ENCODE results near the gene RPGR.

Gene RPGR

GRCh38 chrX:38327775-38328081, 419 bp upstream of the RPGR start:
- DNase-seq (ENCODE audit: low read depth), result no peak

GRCh38 chrX:38326086-38326485, 1.2 kb downstream of the RPGR start:
- DNase-seq (ENCODE audit: low read depth), result peak; percentile 31

DNA sequence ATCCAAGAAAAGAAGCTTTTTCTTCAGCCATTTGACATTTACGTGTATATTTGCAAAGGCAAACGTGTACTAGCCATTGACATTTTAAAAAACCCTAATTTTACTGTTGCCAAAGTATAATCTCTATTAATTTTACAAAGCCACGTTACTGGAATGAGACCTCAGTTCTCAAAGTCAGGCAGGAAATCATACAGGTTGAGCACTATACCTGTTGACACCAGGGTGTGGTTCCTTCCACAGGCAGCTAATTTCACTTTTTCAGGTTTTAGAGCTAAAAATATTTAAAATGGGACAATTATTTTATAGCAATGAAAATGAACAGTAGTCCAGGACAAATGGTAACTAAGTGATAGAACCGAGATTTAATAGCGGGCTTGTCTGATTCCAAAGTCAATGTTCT, 6.5 kb downstream of the RPGR start:
- no peak for DNase-seq (ENCODE audit: low read depth)

DNA sequence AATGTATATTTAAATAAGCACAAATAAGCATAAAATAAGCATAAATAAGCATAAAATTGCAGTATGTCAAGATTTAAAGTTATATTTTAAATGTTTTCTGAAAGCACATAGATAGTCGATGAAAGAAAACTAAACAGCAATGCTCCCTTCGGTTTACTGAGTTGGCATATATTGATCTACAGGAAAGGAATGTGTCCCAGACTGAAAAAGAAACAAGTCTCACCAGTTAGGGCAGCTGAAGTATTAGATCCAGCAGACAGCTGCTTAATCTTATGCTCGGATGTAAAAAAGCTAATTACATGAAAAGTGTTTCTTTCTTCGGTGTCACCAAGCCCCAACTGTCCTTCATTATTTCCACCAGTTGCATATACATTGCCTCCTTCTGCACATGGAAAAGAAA, 8.7 kb downstream of the RPGR start:
- no peak for DNase-seq (ENCODE audit: low read depth)

DNA sequence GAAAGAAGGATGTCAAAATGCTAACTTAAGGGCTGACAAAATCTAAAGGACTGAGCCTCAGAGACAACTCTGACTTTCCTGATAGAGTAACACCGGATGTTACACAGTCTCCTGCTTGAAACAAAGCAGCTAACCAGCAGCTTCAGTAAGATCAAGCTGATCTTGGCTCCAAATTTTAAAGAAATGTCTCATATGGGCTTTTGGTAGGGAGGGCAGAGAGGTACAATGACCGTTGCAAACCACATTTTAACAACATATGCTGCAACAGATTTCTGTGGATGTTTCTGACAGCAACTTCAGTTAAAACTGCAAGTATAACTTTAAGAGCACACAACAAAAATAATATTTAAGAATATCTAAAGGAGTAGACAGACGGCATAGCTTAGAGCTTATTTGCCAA, 9.1 kb downstream of the RPGR start:
- DNase-seq (ENCODE audit: low read depth), result peak; percentile 34

GRCh38 chrX:38315186-38315585, 12.1 kb downstream of the RPGR start:
- no peak for DNase-seq (ENCODE audit: low read depth)

DNA sequence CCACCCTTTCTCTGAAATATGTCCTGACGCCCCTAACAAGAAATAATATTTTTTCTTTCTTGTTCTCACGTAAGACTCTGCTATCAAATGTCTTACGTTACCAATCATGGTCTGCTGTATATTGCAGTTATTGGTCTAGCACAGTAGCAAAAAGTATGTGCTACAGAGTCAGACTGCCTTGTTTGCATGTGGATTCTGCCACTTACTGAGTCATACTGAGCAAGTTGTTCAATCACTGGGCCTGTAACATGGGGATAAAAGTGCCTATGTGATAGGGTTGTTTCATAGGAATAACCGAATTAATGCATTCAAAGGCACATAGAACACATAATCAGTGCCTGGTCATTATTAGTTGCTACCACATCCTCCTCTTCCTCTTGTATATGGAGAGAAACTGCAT, 14.1 kb downstream of the RPGR start:
- peak; percentile 62 for DNase-seq (ENCODE audit: low read depth)

DNA sequence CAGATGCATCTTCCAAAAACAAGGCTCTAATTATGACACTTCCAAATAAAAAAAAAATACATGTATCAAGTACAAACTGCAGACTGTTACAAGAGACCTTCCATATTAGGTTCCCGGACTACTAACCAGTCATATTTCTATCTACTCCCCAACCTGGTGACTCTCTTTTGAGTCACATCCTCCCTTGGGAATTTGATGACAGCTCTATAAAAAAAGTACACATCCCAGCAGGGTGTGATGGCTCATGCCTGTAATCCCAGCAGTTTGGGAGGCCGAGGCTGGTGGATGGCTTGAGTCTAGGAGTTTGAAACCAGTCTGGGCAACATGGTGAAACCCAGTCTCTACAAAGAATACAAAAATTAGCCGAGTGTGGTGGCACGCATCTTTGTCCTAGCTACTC, 14.9 kb downstream of the RPGR start:
- peak; percentile 89 for DNase-seq (ENCODE audit: low read depth)

GRCh38 chrX:38311743-38312142, 15.6 kb downstream of the RPGR start:
- DNase-seq (ENCODE audit: low read depth), result peak; percentile 2

DNA sequence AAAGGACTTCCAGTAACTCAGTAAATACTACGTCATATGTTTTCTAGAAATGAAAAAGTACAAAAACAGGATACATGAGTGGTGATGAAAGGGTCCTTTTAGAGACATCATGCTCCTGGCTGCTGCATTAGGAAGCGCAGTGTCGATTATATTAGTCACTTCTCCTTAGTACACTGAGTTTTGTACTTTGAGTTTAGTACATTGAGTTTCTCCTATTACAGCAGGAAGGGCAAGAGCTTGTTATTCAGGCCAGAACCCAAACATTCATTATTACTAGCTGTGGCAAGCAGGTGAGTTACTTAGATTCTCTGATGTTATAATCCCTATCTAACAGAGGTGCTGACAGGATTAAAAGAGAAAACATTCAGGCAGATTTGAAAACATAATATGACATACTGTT, 21.3 kb downstream of the RPGR start:
- no peak for DNase-seq (ENCODE audit: low read depth)

DNA sequence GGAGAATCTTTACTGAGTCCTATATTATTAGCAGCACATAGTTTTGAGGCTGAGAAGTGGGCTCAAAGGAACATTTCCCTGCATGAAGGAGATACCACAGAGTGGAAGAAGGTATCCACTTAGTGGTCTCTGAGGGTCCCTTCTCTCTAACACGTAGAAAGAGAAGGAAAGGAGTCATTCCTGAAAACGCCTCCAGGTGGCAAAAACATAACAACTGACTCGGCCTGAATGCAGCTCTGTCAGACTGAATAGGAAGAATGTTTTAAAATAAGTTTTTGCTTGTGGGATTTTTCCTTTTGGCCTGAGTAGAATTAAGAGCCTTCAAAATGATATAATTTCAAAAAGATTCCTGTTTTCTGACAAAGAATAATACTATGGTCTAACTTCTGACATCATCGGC, 23.3 kb downstream of the RPGR start:
- peak; percentile 45 for DNase-seq (ENCODE audit: low read depth)

- no peak for DNase-seq (ENCODE audit: low read depth)
Observed at GRCh38 chrX:38293741-38294140, 33.6 kb downstream of the RPGR start.

DNA sequence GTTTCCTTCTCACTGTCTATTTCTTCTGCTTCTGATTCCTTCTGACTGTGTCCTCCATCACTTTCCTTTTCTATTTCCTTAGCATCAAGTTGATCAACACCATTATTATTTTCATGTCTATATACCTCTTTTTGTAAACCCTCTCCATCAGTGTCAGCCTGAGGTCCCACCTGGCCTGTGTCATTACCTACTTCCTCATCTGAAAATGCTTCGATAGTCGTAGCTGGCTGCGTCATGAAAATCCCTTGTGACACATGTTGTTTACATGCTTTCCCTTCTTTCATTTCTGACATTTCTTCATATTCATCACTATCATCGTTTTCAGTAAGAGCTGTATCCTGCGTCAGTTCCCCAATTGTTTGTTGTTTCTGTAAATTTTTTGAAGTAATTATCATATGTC, 39.6 kb downstream of the RPGR start:
- no peak for DNase-seq (ENCODE audit: low read depth)

DNA sequence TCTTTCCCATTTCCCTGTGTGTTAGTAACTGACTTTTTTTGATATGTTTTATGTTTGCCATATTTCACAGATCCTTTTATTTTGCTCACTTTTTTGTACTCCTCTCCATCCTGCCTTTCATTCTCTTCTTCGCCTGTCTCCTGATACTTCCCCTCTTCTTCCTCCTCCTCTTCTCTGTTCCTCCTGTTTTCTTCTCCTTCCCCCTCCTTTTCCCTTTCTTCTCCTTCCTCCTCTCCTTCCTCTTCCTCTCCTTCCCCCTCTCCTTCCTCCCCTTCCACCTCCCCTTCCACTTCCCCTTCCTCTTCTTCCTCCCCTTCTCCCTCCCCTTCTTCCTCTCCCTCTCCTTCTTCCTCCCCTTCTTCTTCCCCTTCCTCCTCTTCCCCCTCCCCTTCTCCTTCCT, 41.7 kb downstream of the RPGR start:
- DNase-seq (ENCODE audit: low read depth), result no peak

- peak; percentile 29 for DNase-seq (ENCODE audit: low read depth)
Observed at GRCh38 chrX:38282049-38282448, 45.3 kb downstream of the RPGR start.

DNA sequence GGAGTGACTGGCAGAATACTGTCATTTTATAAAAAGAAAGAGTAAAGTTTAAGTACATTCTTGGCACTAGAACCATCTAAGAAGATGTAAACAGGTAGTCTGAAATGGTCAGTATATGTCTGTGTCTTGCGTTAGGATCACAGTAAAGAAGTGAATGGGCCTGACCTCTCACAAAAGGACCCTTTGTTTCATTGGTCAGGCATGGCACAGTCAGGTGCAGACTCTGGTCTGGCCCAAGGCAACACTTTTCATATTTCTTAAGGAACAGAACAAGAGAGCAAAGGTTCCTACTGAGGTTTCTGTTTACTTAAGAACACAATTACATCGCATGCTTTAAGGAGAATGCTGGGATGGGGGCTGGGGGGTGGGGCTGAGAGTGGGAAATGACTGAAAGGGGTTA, 48.1 kb downstream of the RPGR start:
- DNase-seq (ENCODE audit: low read depth), result no peak

DNA sequence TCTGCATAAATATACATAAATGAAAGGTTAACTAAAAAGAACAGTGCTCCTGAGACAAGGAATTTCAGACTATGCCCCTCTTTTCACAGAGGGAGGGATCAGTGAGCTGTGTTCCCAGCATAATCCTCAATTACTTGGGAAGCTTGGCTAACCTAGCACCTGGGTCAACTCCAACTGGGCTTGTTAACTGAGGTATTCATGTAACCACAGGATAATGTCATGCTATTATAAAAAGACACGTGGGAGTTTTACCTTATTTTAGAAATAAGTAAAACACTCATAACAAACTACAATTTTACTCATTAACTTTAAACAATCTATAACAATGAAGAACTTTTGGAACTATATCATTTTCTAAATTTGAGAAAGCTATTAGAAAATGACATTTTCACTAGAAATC, 48.6 kb downstream of the RPGR start:
- no peak for DNase-seq (ENCODE audit: low read depth)

DNA sequence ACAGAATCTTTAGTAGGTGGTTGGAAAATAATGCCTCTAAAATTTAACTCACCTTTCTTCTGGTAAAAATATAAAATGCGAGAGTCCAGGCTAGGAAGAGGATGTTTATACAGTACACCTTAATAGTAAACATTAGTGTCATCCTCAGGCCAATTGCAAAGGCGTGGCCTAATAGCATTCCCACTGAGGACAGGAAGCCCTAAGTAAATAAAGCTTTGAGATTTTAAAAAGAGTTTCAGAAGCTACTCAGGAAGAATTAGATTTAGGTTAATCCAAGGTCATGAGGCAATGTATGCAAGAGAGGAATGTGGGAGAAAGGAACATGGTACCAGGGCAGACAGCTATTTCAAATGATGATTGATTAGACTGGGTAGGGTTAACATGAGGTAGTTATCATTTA, 49.5 kb downstream of the RPGR start:
- peak; percentile 8 for DNase-seq (ENCODE audit: low read depth)

- no peak for DNase-seq (ENCODE audit: low read depth)
Observed at GRCh38 chrX:38277136-38277535, 50.2 kb downstream of the RPGR start.

DNA sequence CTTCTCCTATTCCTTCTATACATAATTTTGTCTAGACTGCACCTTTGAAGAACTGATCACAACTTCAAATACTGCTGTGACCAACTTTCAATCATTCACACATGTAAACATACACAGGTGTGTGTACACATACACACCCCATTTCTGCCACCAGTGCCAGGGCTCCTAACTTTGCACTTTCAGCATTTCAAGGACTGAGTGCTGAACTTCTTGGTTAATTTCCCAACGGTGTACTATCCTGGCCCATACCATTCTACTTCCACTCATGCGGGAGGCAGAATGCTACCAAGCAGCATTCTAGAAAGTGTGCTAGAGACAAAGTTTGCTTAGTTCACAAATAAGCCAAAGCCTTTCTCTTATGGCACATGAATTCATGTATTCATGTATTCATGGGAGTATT, 51.2 kb downstream of the RPGR start:
- DNase-seq (ENCODE audit: low read depth), result no peak

DNA sequence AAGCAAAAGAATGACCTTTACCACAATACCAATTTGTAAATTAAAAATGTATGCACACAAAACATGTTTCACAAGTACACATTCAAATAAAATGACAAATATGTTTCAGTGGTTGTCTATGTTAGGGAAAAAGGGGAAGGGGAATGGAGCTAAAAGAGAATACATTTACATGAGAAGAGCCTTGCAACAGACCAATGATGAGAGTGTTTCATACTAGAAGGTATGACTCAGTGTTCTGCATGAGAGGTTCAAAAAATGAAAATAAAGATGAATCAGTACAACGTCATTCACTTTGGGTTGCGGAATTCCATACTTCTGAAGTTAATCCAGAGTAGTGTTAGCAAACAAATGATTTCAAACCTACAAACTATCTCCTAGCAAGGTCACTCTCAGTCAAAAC, 51.7 kb downstream of the RPGR start:
- DNase-seq (ENCODE audit: low read depth), result peak; percentile 88

DNA sequence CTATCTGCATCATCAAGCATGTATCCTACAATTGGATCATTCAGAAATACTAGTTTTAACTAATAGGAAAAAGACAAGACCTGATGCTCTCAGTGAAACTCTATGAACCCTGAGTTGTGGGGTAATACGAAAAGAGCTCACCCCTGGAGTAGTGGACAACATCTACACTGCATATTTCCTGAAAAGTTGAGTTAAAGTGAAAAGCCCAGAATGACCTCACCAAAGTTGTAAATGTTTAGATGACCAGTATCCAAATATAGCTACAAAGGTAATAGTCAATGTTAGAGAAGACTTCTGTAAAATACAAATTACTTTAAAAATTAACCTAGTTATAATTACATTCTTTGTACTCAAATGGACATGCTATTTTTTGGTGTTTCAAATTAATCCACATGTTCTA, 53.9 kb downstream of the RPGR start:
- no peak for DNase-seq (ENCODE audit: low read depth)

- peak; percentile 18 for DNase-seq (ENCODE audit: low read depth)
Observed at GRCh38 chrX:38271154-38271716, 56.1 kb downstream of the RPGR start.

GRCh38 chrX:38268011-38268410, 59.3 kb downstream of the RPGR start:
- no peak for DNase-seq (ENCODE audit: low read depth)
